ENCODE results near the gene EFEMP2.

DNA sequence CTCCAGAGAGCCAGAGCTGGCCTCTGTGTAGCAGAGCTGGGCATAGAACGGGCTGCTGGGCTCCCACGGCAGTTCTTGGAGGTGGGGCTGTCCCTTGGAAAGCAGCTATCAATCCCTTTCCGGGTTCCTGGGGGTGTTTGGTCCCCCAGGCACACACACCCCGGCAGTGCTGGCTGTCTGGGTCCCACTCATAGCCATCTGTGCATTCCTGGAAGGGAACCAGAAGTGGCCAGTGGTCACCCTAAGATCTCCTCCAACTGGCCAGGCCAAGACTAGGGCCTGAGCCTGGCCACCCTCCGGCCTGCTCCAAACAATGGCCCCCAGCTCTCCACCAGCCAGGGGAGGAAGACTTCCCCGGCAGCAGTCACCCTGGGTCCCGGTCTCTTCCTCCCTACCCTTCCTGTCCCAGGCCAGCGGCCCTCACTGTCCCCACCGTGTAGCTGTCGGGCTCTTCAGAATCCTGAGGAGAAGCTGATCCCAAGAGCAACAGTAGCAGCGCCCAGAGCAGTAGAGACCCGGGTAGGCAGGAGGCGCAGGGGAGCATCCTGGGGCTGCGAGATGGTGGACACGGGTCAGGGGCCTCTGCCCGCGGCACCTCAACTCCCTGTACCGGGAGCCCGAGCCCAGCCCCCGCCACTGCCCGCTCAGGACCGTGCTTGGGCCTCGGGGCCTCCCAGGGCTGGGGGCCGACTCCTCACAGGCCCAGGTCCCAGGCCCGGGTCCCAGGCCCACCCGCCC lies 620 bp downstream of the EFEMP2 start:
- no peak for TF ChIP-seq ARNT (IDR thresholded peaks at IDR 0.05)
- no peak for TF ChIP-seq LEF1 (IDR thresholded peaks at IDR 0.05; ENCODE audit: borderline replicate concordance)
- TF ChIP-seq FOXM1 (IDR thresholded peaks at IDR 0.05; ENCODE audit: borderline replicate concordance), result no peak
- no peak for TF ChIP-seq ELF4 (IDR thresholded peaks at IDR 0.05)
- no peak for TF ChIP-seq SUZ12 (IDR thresholded peaks at IDR 0.05)
- no peak for TF ChIP-seq SP1 (IDR thresholded peaks at IDR 0.05)
- no peak for TF ChIP-seq ZNF384 (IDR thresholded peaks at IDR 0.05)
- TF ChIP-seq BHLHE40 (IDR thresholded peaks at IDR 0.05; ENCODE audit: borderline replicate concordance), result no peak
- no peak for TF ChIP-seq CTBP1 (IDR thresholded peaks at IDR 0.05; ENCODE audit: borderline replicate concordance)
- TF ChIP-seq L3MBTL2 (conservative IDR thresholded peaks at IDR 0.05), result no peak
- TF ChIP-seq TARDBP (IDR thresholded peaks at IDR 0.05), result no peak
- no peak for TF ChIP-seq HDGF (IDR thresholded peaks at IDR 0.05; ENCODE audit: borderline replicate concordance)
- no peak for TF ChIP-seq FOXK2 (IDR thresholded peaks at IDR 0.05)
- TF ChIP-seq FOXA1 (IDR thresholded peaks at IDR 0.05), result no peak

Data from HEK293T (cell line).